Astrocyte of the cerebellum (primary cell): ENCODE results near the gene PLCL1.

Experiments used
- DNase-seq: peaks from one replicate; pipeline ENCODE4 v3.0.0-alpha.2; 2011; ENCODE audit warnings: low read depth
- H3K4me3 ChIP-seq: 2 replicates; pipeline ENCODE4 v1.5.1; 2011; ENCODE audit warnings: mild to moderate bottlenecking, low read depth, low read length, moderate library complexity
- CTCF ChIP-seq: IDR thresholded peaks from 2 replicates; pipeline ENCODE4 v1.5.1; 2012; ENCODE audit warnings: low read length, low read depth, moderate library complexity, mild to moderate bottlenecking; ENCODE audit errors: missing control alignments
- in situ Hi-C: cut with HindIII; loops from 2 replicates; pipeline ENCODE4 v1.10.0; 2017; ENCODE audit warnings: low sequenced_read_pairs

Gene PLCL1

GRCh38 chr2:197992482-197993133 lies 188.2 kb downstream of the PLCL1 start:
- in situ Hi-C loops, result no loop called here
- no peak overlapping the region for H3K4me3 ChIP-seq
- no peak for TF ChIP-seq CTCF
- no peak for DNase-seq

- no peak overlapping the region for H3K4me3 ChIP-seq
- in situ Hi-C loops, result no loop called here
- no peak for DNase-seq
- TF ChIP-seq CTCF, result no peak
These were observed 189.0 kb downstream of the PLCL1 start for GRCh38 chr2:197993363-197993762.

GRCh38 chr2:197993830-197994229 lies 189.4 kb downstream of the PLCL1 start:
- no peak overlapping the region for H3K4me3 ChIP-seq
- in situ Hi-C loops, result no loop called here
- no peak for DNase-seq
- TF ChIP-seq CTCF, result no peak

- no peak for TF ChIP-seq CTCF
- no peak for DNase-seq
- in situ Hi-C loops, result loop anchor here (5.0 kb wide), 1 partner anchor 278 kb away; no protein-coding TSS in a partner anchor
- no peak overlapping the region for H3K4me3 ChIP-seq
These were observed 190.4 kb downstream of the PLCL1 start for GRCh38 chr2:197994751-197995150.

GRCh38 chr2:197996583-197996982 lies 192.2 kb downstream of the PLCL1 start:
- TF ChIP-seq CTCF, result no peak
- DNase-seq, result no peak
- H3K4me3 ChIP-seq, result no peak overlapping the region
- in situ Hi-C loops, result loop anchor here (5.0 kb wide), 1 partner anchor 276 kb away; no protein-coding TSS in a partner anchor

- in situ Hi-C loops, result loop anchor here (5.0 kb wide), 1 partner anchor 275 kb away; no protein-coding TSS in a partner anchor
- no peak for DNase-seq
- no peak for TF ChIP-seq CTCF
- H3K4me3 ChIP-seq, result no peak overlapping the region
These were observed 192.7 kb downstream of the PLCL1 start for GRCh38 chr2:197997083-197997541.
